Epithelial cell of proximal tubule (primary cell): Measurements from ENCODE around the gene APOBEC4. TPM values are rescaled to one million over a fixed set of nuclear protein-coding genes. Genes with fewer than 3 reads are reported as not detected.
A peak's percentile ranks its signal among the peaks of the same experiment; 100 is the strongest.

ENCODE experiments used
- DNase-seq: peaks from one replicate; pipeline ENCODE4 v3.0.0-alpha.2; 2011; ENCODE audit warnings: low read depth
- H3K4me3 ChIP-seq: 2 replicates; pipeline ENCODE4 v1.5.1; 2011; ENCODE audit warnings: low read depth, mild to moderate bottlenecking, low read length
- CTCF ChIP-seq: conservative IDR thresholded peaks from 2 replicates; pipeline ENCODE4 v1.5.1; 2012; ENCODE audit warnings: low read depth, mild to moderate bottlenecking, low read length
- total RNA-seq: library from RNA; depleted of rRNA; stranded (reverse); fragments of >200 nt; gene quantifications from 2 replicates; pipeline ENCODE4 v1.2.3, GENCODE V29; 2015

APOBEC4 gene
- total RNA-seq, 1 donor from 2014 or later: not detected

GRCh38 chr1:183604038-183604808 lies 48.9 kb downstream of the APOBEC4 start:
- DNase-seq: no peak
- H3K4me3 ChIP-seq: no peak overlapping the region
- no peak for TF ChIP-seq CTCF

GRCh38 chr1:183602510-183602909 lies 50.6 kb downstream of the APOBEC4 start:
- no peak overlapping the region for H3K4me3 ChIP-seq
- DNase-seq: no peak
- no peak for TF ChIP-seq CTCF

GRCh38 chr1:183600634-183601033 lies 52.5 kb downstream of the APOBEC4 start:
- TF ChIP-seq CTCF: no peak
- no peak for DNase-seq
- H3K4me3 ChIP-seq: no peak overlapping the region

GRCh38 chr1:183600136-183600535 lies 53.0 kb downstream of the APOBEC4 start:
- H3K4me3 ChIP-seq: no peak overlapping the region
- peak; percentile 69 for DNase-seq
- no peak for TF ChIP-seq CTCF

GRCh38 chr1:183598386-183598785 lies 54.7 kb downstream of the APOBEC4 start:
- no peak for DNase-seq
- no peak overlapping the region for H3K4me3 ChIP-seq
- TF ChIP-seq CTCF: no peak

GRCh38 chr1:183597656-183598347 lies 55.3 kb downstream of the APOBEC4 start:
- DNase-seq: no peak
- TF ChIP-seq CTCF: no peak
- no peak overlapping the region for H3K4me3 ChIP-seq
